GM19240 (cell line): Measurements from ENCODE around the gene PGAP6.
"Not testable (repeated sequence)": the region's sequence is repeated elsewhere in the genome, so short reads cannot be mapped to it uniquely, and the experiment has no call there.

Experiments
- DNase-seq: peaks from one replicate; pipeline ENCODE4 v3.0.0; 2011; ENCODE audit warnings: low spot score; ENCODE audit not compliant: insufficient read length

Gene PGAP6

DNA sequence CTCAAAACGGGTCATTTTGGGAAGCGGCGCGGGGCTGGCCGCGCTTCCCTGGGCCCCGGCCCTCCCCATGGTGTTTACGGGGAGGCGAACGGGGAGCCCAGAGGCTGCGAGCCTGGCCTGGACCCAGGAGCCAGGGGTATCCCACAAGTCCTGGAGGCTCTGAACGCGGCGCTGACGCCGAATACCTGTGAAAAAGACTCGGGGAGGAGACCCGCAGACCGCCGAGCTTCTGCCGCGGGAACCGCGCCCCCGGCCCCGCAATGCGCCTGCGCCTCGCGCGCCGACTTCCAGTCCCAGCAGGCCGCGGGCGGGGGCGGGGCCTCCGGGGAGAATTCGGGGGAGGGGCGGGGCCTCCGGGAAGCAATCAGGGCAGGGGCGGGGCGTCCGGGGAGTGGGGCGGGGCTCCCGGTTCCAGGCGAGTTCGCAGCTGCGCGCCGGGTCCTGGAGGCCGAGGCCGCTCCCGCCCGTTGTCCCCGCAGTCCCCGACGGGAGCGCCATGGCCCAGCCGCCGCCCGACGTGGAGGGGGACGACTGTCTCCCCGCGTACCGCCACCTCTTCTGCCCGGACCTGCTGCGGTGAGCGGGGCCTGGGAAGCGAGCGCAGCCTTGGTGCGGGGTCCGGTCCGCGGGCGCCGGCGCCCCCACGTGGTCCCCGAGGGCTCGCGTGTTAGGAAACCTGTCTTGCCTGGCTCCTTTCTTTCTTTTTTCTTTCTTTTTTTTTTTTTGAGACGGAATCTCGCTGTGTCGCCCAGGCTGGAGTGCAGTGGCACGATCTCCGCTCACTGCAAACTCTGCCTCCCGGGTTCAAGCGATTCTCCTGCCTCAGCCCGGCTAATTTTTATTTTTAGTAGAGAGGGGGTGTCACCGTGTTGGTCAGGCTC is 19.9 kb upstream of the PGAP6 start, which contains the start of gene DECR2:
TSS of gene DECR2 (plus strand) at position 418 of the 881 bp plus-strand sequence. CDS start at position 497, 79 bp downstream.
- DNase-seq = peak; percentile 97

DNA sequence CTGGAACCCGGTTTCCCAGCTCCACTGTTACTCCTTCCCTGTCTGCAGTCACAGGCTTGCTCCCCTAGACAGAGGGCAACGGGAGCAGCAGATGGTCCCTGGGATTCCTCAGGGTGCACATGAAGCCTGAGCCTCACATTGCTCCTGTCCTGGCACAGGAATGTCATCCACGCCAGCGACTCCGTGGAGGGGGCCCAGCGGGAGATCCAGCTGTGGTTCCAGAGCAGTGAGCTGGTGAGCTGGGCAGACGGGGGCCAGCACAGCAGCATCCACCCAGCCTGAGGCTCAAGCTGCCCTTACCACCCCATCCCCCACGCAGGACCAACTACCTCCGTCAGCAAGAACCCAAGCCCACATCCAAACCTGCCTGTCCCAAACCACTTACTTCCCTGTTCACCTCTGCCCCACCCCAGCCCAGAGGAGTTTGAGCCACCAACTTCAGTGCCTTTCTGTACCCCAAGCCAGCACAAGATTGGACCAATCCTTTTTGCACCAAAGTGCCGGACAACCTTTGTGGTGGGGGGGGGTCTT is 18.3 kb upstream of the PGAP6 start:
- DNase-seq = no peak

DNA sequence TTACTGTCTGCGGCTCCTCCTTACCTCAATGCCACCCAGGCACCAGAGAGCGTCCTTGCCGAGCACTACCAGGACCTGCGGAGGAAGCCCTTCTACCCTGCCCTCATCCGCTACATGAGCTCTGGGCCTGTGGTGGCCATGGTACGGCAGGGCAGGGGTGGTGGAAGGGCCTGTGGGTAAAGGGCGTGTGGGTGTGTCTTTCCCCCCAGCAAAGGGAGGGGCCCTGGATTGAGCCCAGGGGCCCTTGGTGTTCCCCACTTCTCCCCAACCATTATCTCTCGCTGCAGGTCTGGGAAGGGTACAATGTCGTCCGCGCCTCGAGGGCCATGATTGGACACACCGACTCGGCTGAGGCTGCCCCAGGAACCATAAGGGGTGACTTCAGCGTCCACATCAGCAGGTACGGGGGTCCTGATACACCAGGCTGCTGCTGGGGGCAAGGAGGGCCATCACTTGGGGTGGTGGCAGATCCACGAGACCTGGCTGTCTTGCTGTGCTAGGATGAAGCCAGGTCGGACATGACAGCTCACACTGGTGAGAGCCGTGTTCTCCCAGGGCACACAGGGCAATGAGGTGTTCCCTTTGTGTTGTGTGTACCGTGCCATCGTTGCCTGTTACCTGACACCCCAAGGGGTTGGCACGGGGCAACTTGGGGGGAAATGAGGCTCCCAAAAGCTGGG is 17.7 kb upstream of the PGAP6 start:
- no peak for DNase-seq

DNA sequence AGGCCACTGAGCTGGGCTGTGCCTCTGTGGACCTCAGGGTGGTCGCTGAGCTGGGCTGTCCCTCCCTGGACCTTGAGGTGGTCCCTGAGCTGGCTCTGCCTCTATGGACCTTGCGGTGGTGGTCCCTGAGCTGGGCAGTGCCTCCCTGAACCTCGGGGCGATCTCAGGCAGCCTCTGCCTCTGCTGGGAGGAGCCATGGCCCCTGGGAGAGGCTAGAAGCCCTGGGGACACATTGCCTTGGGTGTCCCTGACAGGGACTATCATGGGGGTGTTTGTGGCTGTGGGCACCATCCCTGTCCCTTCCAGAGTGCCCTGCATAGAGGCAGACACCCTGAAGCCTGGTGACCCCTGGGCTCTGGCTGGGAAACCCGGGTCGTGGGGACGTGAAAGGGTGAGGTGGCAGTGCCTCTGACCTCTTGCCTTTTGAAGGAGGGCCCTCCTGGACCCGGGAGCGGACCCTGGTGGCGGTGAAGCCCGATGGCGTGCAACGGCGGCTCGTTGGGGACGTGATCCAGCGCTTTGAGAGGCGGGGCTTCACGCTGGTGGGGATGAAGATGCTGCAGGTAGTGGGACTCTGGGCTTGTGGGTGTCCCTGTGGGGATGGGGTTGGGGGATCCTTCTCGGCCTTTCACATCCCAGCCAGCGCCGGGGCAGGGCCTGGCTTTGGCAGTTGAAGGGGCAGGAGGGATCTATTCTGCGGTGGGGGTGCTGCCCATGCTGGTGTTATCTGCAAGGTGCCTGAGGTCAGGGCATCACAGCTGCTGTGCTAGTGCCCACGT is 17.0 kb upstream of the PGAP6 start:
- DNase-seq = no peak

- no peak for DNase-seq
Measured at GRCh38 chr16:397736-398332, 16.1 kb upstream of the PGAP6 start.

- DNase-seq = no peak
Measured at GRCh38 chr16:397135-397661, 15.4 kb upstream of the PGAP6 start, which contains the start of gene NME4. Gene NME4, plus strand, starts transcription at chr16:397199. Its CDS starts 24 bp downstream, at chr16:397223.

DNA sequence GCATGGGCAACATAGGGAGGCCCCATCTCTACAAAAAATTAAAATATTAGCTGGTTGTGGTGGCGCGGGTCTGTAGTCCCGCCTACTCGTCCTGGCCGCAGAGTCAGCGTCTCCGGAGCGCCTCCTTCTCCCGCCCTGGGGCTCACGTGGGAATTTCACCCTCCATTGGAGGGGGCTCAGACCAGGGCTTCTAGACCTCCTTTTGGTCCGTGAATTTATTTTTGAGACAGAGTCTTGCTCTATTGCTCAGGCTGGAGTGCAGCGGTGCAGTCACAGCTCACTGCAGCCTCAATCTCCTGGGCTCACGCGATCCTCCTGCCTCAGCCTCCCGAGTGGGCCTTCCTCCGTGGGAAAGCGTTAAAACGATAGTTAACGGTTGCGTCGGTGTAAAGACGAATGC is 14.8 kb upstream of the PGAP6 start:
- DNase-seq = no peak

GRCh38 chr16:396199-396598 is 14.4 kb upstream of the PGAP6 start:
- DNase-seq = no peak

GRCh38 chr16:392450-393030 is 10.8 kb upstream of the PGAP6 start:
- DNase-seq = no peak

DNA sequence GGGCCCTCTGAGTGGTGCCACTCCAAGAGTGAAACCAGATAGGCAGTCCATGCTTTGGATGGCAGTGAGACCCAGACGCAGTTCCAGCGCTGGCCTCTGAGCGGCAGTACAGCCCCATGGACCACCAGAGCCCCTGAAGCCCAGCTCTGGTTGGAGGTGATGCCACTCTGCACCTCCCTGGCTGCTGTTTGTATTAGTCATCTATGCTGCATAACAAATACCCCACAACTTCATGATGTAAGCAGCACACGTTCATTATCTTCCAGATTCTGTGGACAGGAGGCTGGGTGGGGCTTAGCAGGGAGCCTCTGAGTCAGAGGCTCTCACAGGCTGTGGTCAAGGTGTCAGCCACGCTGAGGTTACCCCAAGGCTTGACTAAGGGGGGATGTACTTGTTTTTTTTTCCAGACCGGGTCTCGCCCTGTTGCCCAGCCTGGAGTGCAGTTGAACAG is 10.1 kb upstream of the PGAP6 start:
- peak; percentile 55 for DNase-seq

DNA sequence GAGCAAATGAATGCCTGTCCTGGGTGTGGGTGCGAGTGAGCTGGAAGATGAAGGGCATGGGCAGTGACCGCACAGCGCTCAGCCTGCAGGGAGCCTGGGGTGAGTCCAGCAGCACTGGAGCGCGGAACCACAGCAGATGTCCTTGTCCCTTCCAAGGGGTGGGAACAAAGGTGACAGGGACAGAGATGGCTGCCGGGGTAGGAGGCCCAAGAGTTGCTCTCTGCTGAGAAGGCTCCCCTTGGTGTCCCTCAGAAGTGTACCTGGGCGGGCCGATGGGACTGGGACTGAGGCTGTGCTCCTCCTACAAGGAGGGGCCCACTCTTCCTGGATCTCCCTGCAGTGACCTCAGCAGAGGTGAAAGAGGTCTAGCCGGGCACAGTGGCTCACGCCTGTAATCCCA is 7.6 kb upstream of the PGAP6 start:
- no peak for DNase-seq

GRCh38 chr16:387761-388666 is 6.2 kb upstream of the PGAP6 start:
- not testable (repeated sequence) for DNase-seq

- no peak for DNase-seq
Measured at GRCh38 chr16:386641-387156, 4.9 kb upstream of the PGAP6 start.

DNA sequence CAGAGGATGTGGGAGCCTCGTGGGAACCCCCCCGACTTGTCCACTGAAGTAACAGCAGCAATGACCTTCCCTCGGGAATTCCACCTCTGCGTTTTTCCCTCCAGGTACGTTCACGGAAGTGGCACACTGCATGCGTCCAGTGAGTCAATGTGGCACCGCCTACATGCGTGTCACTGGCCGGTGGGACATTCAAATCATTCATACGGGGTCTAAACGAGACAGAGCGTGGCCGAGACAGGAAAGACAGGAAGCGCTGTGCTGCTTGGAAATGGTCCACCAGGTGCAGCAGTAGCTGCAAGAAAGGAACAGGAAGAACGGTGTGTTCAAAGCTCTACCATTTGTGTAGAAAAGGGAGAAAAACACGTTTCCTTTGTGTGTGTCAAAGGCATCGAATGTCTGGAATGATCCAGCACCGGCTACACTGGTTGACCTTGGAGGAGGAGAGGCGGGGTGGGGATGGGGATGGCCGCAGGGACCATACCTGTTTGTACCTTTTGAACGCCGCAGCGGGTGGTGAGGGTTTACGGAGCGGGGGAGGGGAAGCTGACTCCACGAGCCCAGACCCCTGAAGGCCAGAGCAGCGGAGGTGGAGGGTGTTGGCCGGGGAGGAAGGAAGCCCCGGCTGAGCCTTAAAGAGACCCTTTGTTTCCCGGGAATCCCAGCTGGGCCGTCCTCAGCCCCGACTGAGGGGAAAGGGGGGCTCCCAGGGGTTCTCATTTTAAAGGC is 1.7 kb upstream of the PGAP6 start:
- DNase-seq = no peak

DNA sequence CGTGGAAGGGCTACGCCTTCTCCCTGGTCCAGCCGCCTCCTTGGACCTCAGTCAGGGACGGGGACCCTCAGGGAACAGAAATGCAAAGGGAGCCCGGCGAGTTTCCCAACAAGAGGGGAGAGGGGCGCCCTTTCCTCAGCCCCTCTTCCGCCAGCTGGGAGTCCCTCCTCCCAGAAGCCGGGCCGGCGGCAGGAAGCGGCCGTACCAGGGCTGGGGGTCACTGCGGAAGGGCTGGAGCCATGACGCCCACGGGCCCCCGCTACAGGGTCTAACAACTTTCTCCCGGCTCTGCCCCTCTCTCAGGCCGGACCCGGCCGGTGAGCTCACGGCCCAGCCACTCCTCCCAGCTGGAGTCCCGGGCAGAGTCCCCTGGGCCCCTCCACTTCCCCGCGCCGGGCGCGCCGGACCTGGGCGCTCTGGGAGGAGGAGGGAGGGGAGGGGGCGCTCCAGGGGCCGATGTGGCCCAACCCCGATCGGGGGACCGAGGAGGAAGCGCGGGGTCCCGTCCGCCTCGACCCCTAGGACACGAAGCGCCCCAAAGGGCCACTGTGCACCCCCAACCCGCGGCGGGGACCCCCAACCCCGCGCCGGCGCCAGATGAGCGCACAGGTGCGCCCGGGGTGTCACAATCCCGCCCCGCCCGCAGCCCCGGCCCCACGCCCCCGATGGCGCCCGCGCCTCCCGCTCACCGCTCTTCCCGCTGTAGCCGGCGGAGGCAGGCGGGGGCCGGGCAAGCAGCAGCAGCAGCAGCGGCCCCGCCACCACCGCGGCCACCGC is 578 bp downstream of the PGAP6 start:
- DNase-seq = no peak

GRCh38 chr16:380762-381011 is 1.1 kb downstream of the PGAP6 start:
- no peak for DNase-seq

DNA sequence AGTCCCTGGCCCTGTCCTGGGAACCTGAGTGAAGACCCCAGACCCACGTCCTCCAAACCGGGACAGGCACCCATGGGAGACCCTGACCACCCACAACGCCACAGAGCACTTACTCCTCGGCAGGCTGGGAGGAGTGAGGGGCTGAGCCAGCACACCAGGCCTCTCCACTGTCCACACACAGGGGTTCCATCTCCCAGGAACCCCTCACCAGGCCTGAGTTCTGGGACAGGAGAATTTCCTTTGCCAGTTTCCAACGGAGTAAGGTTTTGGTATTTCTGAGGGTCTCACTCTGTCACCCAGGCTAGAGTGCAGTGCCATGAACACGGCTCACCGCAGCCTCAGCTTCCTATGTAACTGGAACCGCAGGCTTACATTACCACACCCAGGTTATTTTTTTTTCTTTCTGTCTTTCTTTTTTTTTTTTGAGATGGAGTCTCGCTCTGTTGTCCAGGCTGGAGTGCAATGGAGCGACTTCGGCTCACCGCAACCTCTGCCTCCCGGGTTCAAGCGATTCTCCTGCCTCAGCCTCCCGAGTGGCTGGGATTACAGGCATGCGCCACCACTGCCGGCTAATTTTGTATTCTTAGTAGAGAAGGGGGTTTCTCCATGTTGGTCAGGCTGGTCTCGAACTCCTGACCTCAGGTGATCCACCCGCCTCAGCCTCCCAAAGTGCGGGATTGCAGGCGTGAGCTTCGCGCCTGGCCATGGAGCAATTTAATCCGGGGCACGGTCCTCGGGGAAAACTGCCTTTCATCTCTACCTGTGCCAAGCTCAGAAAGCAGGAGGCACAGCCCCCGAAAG is 1.6 kb downstream of the PGAP6 start:
- DNase-seq = no peak
